ENCODE measurements around the gene REEP3.

DNA sequence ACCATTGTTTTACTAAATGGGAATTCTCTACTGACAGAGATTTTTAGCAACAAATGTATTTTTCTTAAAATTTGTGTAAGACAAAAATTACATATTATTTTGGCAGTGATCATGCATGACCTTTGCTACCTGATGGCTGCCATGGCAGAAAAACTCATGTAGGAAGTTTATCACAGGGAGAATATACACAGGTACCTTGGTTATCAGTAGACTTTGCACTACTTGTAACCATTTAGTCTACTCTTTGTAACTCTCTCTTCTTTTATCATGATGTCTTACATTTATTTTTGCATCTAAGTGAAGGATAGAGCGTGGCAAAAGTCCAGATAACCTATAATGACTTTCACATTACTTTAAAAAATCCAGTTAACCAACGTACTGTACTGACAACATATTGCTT lies 34.1 kb downstream of the REEP3 start:
- TF ChIP-seq, protein P1, sequence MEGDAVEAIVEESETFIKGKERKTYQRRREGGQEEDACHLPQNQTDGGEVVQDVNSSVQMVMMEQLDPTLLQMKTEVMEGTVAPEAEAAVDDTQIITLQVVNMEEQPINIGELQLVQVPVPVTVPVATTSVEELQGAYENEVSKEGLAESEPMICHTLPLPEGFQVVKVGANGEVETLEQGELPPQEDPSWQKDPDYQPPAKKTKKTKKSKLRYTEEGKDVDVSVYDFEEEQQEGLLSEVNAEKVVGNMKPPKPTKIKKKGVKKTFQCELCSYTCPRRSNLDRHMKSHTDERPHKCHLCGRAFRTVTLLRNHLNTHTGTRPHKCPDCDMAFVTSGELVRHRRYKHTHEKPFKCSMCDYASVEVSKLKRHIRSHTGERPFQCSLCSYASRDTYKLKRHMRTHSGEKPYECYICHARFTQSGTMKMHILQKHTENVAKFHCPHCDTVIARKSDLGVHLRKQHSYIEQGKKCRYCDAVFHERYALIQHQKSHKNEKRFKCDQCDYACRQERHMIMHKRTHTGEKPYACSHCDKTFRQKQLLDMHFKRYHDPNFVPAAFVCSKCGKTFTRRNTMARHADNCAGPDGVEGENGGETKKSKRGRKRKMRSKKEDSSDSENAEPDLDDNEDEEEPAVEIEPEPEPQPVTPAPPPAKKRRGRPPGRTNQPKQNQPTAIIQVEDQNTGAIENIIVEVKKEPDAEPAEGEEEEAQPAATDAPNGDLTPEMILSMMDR (IDR thresholded peaks at IDR 0.05 in 4 of 5, conservative IDR thresholded peaks at IDR 0.05 in 1 of 5): no peak
- TF ChIP-seq POLR2A (IDR thresholded peaks at IDR 0.05): no peak
